AG04450 (cell line): Measurements from ENCODE around the gene CABP5. TPM values are rescaled to one million over a fixed set of nuclear protein-coding genes. Genes with fewer than 3 reads are reported as not detected.
A peak's percentile ranks its signal among the peaks of the same experiment; 100 is the strongest.
"Not testable (repeated sequence)": the region's sequence is repeated elsewhere in the genome, so short reads cannot be mapped to it uniquely, and the experiment has no call there.

ENCODE experiments used
- CTCF ChIA-PET: fragments of 300-600, 350-600 bp; formaldehyde crosslinking; extraction: SDS; loops from one replicate; lab custom pipeline; 2022; ENCODE audit warnings: antibody characterized with exemption, inconsistent platforms; lab: Charles Lee
- POLR2A ChIA-PET: fragments of 350-600 bp; formaldehyde crosslinking; extraction: SDS; loops from one replicate; lab custom pipeline; 2021; ENCODE audit warnings: antibody characterized with exemption, inconsistent platforms; lab: Yijun Ruan, JAX
- DNase-seq: peaks from one replicate; pipeline ENCODE4 v3.0.0-alpha.2; 2011; ENCODE audit warnings: low read depth, low spot score
- H3K27ac ChIP-seq: one replicate; pipeline ENCODE4 v1.5.1; 2012; ENCODE audit warnings: low read depth, low read length, control low read depth
- H3K27me3 ChIP-seq: one replicate; pipeline ENCODE4 v1.6.0; 2012; ENCODE audit warnings: low read length; ENCODE audit not compliant: control insufficient read depth, insufficient read depth
- H3K4me3 ChIP-seq: 2 replicates; pipeline ENCODE4 v1.5.1; 2011; ENCODE audit warnings: mild to moderate bottlenecking, low read depth, low read length, control low read depth
- H3K9me3 ChIP-seq: 2 replicates; pipeline ENCODE4 v1.5.1; 2012; ENCODE audit warnings: low read length; ENCODE audit not compliant: control insufficient read depth, insufficient read depth
- polyA minus RNA-seq: library from RNA; depleted of rRNA, polyadenylated mRNA; stranded (reverse); fragments of >200 nt; gene quantifications from 2 replicates; pipeline ENCODE4 v1.2.3, GENCODE V29; 2011; rRNA and poly(A)+ RNA removed
- polyA plus RNA-seq: library from polyadenylated mRNA; depleted of rRNA; stranded (reverse); fragments of >200 nt; gene quantifications from 2 replicates; pipeline ENCODE4 v1.2.3, GENCODE V29; 2011; rRNA removed
- TF ChIP-seq, protein P1 (sequence below): IDR thresholded peaks from 2 replicates; pipeline ENCODE4 v1.5.1; 2011; ENCODE audit warnings: low read depth, low read length, control low read depth, inconsistent platforms

Gene CABP5
- polyA plus RNA-seq (not detected in 2 replicates), polyA minus RNA-seq (not detected in 2 replicates)

DNA sequence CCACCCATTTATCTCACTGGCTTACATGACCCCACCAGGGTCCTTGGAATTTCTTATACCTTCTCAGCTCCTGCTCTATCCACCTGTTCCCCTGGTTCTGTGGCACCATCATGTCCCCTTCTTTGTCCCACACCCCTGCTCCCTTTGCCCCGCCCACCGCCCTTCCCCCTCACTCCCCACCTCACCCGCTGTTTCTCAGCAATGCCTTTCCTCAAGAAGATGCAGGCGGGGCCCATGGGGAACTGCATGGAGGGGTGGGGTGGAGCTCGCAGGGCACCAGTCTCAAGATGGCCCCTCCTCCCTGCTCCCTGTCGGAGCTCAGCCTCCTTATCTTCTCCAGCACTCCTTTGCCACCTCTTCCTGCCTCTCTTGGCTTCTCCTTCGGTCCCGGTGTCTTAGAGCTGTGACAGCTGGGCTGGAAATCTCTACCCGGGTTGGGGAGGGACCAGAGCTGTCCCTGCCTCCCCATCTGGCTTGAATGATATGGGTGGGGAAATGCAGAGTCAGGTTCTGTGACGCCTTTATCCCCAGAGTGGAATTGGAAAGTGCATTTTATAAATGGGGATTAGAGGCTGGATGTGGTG is at the start of gene CABP5:
Gene CABP5, minus strand, starts transcription at position 405 of the 584 bp plus-strand sequence. Its CDS starts 157 bp downstream, at position 248.
- CTCF ChIA-PET = no interaction called here

DNA sequence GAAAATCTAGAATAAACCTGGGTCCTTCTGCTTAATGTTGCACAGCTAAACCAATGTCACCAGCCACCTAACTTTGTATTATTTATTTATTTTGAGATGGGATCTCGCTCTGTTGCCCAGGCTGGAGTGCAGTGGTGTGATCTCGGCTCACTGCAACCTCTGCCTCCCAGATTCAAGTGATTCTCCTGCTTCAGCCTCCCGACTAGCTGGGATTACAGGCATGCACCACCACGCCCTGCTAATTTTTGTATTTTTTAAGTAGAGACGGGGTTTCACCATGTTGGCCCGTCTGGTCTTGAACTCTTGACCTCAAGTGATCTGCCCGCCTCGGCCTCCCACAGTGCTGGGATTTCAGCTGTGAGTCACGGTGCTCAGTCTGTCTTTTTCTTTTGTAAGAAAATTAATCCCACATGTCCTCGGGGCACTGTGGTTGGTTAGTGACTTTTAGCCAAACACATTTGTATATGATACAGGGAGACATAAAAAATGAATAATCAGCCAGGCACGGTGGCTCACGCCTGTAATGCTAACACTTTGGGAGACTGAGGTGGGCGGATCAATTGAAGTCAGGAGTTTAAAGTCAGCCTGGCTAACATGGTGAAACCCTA is 47.3 kb upstream of the CABP5 start:
- not testable (repeated sequence) for H3K4me3 ChIP-seq, H3K27ac ChIP-seq, H3K27me3 ChIP-seq
- peak; percentile 82 for DNase-seq
- CTCF ChIA-PET = interaction anchor here (0.6 kb wide), 1 partner anchor 190 kb away, joined by 4 read pairs; no protein-coding TSS in a partner anchor
- peaks cover 18% of the 10 kb centered on the region; the same call in 1 of the 2 replicates for H3K9me3 ChIP-seq
- POLR2A ChIA-PET = interaction anchor here (0.6 kb wide), 1 partner anchor 118 kb away, joined by 7 read pairs; no protein-coding TSS in a partner anchor

More for the DNA sequence above, at the start of gene CABP5:
- TF ChIP-seq, protein P1, sequence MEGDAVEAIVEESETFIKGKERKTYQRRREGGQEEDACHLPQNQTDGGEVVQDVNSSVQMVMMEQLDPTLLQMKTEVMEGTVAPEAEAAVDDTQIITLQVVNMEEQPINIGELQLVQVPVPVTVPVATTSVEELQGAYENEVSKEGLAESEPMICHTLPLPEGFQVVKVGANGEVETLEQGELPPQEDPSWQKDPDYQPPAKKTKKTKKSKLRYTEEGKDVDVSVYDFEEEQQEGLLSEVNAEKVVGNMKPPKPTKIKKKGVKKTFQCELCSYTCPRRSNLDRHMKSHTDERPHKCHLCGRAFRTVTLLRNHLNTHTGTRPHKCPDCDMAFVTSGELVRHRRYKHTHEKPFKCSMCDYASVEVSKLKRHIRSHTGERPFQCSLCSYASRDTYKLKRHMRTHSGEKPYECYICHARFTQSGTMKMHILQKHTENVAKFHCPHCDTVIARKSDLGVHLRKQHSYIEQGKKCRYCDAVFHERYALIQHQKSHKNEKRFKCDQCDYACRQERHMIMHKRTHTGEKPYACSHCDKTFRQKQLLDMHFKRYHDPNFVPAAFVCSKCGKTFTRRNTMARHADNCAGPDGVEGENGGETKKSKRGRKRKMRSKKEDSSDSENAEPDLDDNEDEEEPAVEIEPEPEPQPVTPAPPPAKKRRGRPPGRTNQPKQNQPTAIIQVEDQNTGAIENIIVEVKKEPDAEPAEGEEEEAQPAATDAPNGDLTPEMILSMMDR = no peak
- H3K27ac ChIP-seq = no peak within 1 kb of the TSS
- no peak within 1 kb of the TSS for H3K4me3 ChIP-seq
- peaks cover 8% of the 10 kb centered on the region for H3K9me3 ChIP-seq
- DNase-seq = no peak
- peaks cover 1% of the 10 kb centered on the region for H3K27me3 ChIP-seq
- POLR2A ChIA-PET = no interaction called here

DNA sequence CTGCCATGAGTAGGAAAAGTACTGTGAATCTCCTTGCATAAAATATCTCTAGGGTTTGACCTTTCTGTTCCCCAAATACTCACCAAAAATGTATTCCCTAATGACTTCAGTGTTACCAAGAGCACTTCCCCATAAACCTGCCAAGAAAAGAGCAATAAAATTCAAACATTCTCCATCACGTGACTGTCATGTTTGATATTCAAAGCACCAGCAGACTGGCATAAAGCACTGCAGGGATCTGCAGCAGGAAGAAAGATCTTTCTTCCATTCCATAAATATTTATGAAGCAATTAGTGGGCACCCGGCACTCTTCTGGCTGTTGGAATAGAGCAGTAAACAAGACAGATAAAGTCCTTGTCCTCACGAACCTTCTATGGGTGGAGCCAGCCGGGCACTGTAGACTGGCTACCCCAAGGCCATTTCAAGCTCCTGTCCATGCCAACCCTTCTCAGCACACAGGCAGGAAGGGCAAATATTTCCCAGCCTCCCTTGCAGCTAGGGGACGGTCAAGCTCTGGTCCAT is 46.5 kb upstream of the CABP5 start:
- ChIA-PET POLR2A (no interaction called here), CTCF (no interaction called here)
- TF ChIP-seq, protein P1 = no peak
- Histone ChIP-seq H3K4me3 (no peak overlapping the region), H3K27ac (no peak overlapping the region), H3K27me3 (peaks cover 6% of the 10 kb centered on the region), H3K9me3 (peaks cover 26% of the 10 kb centered on the region; the same call in 1 of the 2 replicates)
- no peak for DNase-seq

DNA sequence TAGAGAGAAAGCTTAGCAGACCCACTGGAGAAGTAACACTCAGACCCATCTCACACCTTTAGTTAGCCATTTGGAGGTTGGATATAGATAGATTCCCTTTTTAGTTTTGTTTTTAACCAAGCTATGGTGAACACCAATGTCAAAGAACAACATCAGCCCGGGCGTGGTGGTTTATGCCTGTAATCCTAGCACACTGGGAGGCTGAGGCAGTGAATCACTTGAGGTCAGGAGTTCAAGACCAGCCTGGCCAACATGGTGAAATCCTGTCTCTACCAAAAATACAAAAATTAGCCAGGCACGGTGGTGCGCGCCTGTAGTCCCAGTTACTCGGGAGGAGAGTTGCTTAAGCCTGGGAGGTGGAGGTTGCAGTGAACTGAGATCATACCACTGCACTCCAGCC is 45.1 kb upstream of the CABP5 start:
- H3K4me3 ChIP-seq, DNase-seq, H3K27me3 ChIP-seq, H3K27ac ChIP-seq, POLR2A ChIA-PET: not testable (repeated sequence)
- peaks cover 22% of the 10 kb centered on the region; the same call in 1 of the 2 replicates for H3K9me3 ChIP-seq
- CTCF ChIA-PET = interaction anchor here (0.6 kb wide), 1 partner anchor 14 kb away, joined by 3 read pairs; no protein-coding TSS in a partner anchor

DNA sequence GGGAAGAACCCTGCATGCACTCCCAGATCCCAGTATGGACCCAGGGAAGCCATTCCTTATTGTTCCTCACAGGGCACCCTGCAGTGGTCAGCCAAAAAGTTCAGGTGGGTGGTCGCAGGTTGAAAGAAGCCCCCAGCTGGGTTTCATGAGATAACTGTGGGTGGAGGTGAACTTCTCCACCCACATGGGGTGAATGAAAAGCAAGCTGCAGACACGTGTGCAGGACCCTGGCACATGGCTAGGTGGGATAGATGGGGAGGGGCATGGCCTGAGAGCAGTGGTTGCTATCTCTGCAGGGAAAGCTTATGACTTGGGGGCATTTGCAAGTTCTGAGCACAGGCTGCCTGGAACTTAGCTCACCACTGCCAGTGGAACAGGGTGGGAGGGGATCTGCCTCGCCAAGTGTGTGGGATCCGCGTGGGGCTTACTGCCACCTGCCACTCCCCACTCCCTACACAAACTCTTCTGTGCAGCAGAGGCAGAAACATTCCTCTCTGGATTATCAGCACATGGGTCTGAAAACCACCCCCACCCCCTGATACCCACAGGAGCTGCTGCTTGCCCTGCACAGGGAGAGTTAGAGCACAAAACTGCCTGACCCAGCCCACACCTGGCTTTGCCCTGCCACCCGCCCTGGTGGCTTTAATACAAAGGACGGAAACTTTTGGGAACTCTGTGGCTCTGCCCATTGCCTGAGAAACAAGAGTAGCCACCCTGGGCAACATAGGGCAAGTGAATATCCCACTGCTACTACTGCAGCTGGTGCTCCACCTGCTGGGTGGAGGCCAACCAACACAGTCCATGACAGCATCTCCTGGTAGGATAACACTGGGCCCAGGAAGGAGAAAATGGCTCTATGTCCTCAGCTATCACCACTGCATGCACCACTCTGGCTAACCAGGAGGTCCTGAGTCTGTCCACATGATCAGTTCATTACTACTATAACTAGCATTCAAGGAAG is 42.3 kb upstream of the CABP5 start:
- Histone ChIP-seq H3K9me3 (peaks cover 17% of the 10 kb centered on the region; the same call in 1 of the 2 replicates), H3K27ac (no peak overlapping the region), H3K4me3 (no peak overlapping the region), H3K27me3 (peaks cover 6% of the 10 kb centered on the region)
- POLR2A ChIA-PET = interaction anchor here (0.5 kb wide), 1 partner anchor 870 kb away, joined by 6 read pairs; no protein-coding TSS in a partner anchor
- TF ChIP-seq, protein P1 = no peak
- DNase-seq = no peak
- CTCF ChIA-PET = interaction anchor here (0.9 kb wide), 1 partner anchor 125 kb away, joined by 3 read pairs; no protein-coding TSS in a partner anchor
